HG03457 (cell line): Measurements from ENCODE around the gene PIK3CD.
"Not testable (repeated sequence)": the region's sequence is repeated elsewhere in the genome, so short reads cannot be mapped to it uniquely, and the experiment has no call there.

Source experiments
- ATAC-seq: cut with Tn5 transposase; IDR thresholded peaks from one replicate; pipeline ENCODE4 v1.9.1; 2021; ENCODE audit warnings: moderate number of reproducible peaks; ENCODE audit not compliant: unreplicated experiment

Gene PIK3CD

GRCh38 chr1:9653491-9654050, 2.0 kb downstream of the PIK3CD start:
- ATAC-seq = no peak

GRCh38 chr1:9654051-9654833, 2.7 kb downstream of the PIK3CD start:
- no peak for ATAC-seq

- no peak for ATAC-seq
Observed at GRCh38 chr1:9654834-9655723, 3.5 kb downstream of the PIK3CD start.

DNA sequence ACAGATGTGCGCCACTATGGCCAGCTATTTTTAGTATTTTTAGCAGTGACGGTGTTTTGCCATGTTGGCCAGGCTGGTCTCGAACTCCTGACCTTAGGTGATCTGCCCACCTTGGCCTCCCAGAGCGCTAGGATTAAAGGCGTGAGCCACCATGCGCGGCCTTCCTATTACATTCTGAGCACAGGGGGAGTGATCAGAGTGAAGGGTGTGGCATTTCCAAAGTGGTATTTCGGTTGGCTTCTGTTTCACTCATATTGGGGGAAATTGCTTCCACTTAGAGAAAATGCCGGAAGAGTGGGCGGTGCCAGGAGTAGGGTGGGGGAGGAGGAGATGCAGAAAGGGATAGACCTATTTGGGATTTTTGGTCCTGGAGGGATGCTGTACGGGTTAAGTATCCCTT, 4.3 kb downstream of the PIK3CD start:
- ATAC-seq = no peak

DNA sequence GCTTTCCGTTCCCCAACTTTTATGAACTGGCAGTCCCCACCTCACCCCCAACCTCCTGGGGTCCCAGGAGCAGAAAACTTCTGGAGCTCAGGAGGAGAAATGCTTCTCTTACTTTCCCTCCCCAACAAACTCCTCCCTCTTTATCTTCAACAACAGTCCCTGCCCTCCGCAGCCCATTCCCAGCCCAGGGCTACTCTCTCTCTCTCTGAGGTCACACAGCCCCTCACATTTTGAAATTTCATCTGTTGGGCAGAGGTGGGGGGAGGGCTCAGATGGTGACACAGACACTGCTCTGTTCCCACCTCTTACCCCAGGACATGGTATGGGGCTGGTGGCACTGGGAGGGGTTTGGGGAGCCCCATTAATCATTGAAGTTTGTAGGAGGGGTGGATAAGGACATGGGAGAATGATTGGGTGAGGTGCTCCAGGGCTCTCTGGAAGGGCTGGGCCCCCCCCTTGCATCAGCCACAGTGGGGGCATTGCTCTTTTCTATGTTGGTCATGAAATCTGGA, 6.0 kb downstream of the PIK3CD start:
- no peak for ATAC-seq

GRCh38 chr1:9658199-9658598, 6.7 kb downstream of the PIK3CD start:
- ATAC-seq = no peak

DNA sequence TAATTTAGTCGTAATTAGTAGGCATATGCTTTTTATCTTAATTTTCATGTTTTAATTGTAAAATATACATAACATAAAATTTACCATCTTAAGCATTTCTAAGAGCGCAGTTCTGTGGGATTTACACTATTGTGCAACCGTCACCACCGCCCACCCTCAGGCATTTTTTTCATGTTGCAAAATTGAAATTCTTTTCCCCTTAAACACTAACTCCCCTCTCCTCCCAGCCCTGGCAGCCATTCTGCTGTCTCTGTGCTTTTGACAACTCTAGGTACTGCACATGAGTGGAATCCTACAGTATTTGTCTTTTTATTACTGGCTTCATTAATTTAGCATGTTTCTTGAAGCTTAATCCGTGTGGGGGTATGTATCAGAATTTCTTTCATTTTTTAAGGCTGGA, 7.8 kb downstream of the PIK3CD start:
- no peak for ATAC-seq

GRCh38 chr1:9663257-9663656, 11.7 kb downstream of the PIK3CD start:
- no peak for ATAC-seq

DNA sequence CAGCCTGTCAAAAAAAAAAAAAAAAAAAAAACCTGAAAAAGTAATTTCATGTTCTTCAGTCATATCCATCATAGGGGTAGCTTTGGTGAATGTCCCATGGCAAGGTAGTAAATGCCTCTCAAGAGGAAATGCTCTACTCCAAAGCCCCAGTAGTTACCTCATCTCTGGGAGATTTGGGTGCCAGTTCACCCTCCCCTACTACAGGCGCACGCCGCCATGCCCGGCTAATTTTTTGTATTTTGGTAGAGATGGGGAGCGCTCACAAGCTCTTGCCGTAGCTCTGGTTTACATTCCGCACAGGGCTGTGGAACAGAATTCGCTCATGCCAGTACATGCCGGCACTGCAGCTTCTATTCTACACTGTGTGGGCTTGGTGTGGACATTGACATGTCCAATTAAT, 13.7 kb downstream of the PIK3CD start:
- ATAC-seq = no peak

- ATAC-seq = no peak
Observed at GRCh38 chr1:9668080-9668479, 16.5 kb downstream of the PIK3CD start.

DNA sequence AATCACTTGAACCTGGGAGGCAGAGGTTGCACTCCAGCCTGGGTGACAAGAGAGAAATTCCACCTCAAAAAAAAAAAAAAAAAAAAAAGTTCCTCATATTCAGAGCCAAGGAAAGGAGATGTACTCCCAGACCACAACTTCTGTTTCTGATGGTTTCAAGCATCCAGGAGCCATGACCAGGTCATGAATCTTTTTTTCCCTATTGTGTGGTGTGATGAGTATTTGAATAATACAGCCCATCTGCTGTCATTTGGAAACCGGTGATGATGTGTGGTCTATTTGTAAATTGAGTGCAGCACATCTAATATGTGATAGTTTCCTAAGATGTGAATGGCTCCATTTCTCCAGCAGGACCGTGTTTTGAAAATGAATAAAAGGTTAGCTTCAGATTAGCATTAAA, 18.6 kb downstream of the PIK3CD start:
- ATAC-seq = no peak

- no peak for ATAC-seq
Observed at GRCh38 chr1:9671377-9672140, 20.0 kb downstream of the PIK3CD start.

GRCh38 chr1:9672444-9672843, 20.9 kb downstream of the PIK3CD start:
- ATAC-seq = no peak

DNA sequence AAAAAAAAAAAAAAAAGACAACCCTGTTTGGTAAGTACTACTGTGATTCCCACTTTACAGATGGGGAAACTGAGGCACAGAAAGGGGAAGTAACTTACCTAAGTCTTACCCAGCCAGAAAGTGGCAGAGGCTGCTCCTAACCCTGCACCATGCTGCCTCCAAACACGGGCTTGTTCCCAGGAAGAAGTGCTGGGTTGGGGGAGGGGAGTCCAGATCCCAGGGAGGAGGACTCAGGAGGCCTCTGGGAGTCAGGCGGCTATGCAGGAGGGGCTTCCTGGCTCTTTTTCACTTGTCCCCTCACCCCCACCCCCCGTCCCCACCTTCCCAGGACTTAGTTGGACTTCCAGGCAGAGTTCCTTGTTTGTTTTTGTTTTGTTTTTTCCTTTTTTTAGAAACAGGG, 23.9 kb downstream of the PIK3CD start:
- ATAC-seq = no peak

DNA sequence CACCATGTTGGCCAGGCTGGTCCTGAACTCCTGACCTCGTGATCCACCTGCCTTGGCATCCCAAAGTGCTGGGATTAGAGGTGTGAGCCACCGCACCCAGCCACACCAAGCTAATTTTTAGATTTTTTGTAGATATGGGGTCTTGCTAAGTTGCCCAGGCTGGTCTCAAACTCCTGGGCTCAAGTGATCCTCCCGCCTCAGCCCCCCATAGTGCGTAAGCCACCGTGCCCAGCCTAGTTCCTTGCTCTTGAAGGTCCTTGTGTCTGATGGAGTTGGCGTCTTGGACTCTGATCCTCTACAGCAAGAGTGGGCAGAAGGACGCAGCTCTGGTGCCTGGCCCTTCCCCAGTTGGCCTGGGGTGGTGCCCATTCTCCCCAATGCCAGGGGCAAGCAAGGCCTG, 24.6 kb downstream of the PIK3CD start:
- ATAC-seq = not testable (repeated sequence)

DNA sequence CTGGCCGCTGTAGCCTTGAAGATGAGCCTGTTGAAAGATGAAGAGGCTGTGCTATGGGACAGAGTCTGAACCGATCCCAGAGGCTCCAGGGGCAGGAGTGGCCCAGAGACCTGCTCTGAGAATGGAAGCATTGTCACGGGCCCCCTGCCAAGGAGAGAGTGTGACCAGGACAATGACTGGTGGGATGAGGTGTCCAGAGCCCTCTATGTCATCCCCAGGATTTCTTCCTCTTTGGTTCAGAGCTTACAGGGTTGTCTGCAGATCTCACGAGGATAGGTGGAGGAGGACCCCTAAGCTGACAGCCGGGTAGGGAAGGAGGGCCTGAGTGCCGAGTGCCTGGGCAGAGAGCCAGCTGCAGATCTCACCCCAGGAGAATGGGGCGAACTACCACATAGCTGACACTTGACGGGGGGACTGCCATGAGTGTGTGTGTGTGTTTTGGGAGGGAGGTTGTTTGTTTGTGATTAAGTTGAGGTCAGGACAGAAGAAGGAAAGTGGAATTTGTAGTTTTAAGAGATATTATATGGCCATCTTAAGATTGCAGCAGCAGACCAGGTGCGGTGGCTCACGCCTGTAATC, 25.4 kb downstream of the PIK3CD start:
- no peak for ATAC-seq

DNA sequence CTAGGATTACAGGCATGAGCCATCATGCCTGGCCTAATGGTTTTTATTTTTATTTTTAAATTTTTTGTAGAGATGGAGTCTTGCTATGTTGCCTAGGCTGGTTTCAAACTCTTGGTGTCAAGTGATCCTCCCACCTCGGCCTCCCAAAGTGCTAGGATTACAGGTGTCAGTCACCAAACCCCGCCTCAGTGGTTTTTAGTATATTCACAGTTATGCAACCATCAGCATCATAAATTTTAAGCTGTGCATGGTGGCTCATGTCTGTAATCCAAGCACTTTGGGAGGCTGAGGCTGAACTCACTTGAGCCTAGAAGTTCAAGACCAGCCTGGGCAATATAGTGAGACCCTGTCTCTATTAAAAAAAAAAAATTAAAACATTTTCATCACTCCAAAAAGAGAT, 28.6 kb downstream of the PIK3CD start:
- no peak for ATAC-seq

DNA sequence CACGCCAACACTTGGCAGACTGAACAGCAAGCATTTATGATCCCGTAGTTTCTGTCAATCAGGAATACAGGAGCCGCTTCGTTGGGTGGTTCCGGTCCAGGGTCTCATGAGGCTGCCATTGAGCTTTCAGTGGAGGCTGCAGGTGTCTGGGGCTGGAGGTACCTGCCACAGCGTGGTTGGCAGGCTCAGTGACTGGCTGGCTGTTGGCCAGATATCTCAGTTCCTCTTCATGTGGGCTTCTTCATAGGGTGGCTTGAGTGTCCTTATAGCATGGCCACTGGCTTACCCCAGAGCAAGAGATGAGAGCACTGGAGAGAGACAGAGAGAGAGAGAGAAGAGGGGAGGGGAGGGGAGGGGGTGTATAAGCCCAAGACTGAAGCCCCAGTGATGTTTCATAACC, 29.3 kb downstream of the PIK3CD start:
- no peak for ATAC-seq

DNA sequence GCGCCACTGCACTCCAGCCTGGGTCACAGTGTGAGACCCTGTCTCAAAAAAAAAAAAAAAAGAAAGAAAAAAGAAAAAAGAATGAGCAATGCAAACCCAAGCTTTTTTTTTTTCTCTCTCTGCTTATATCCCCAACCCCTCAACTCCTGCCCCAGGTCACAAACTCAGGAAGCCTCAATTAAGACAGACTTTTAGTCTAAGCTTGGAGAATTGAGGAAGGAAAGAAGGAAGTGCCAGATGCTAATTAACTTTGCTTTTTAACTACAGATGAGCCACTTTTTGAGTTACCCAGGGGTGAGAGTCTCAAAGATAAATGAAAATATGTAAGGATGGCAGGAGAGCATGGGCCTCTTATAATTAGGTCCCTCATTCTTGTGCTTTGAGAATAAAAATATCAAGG, 33.3 kb downstream of the PIK3CD start:
- no peak for ATAC-seq

DNA sequence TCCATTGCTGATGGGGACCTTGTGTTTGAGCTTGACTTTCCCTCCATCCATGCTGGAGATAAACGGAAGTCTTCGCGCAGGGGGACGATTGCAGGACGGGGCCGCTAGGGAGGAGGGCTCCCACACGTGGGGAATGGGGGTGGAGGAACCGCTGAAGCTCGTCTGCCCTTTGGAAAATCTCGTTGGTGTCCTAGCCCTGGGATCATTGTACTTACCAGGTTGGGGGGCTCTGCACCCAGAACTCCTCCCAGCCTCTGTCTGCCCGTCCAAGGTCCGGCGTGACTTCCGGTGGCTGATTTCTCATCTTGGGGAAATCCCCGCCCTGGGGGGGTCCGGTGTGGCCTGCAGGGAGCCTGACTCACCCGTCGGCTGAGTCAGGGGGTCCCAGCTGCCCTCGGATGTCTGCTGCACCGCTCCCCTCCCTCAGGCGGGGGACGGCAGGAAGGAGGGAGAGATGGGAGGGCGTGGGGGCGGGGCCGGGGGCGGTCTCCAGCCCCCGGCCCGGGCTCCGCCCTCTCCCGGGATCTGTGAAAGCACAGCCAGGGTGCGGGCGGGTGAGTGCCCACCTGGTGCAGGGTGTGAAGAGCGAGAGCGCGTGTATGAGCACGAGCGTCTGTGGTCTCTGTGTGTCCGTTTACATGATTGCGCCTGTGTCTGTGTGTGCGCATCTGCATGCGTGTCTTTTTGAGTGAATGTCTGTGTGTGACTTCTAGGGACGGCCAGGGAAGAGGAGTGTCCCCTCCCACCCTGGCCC, 35.8 kb downstream of the PIK3CD start:
- ATAC-seq = no peak
